ENCODE data around the gene PAQR6.
A peak's percentile ranks its signal among the peaks of the same experiment; 100 is the strongest.

Gene PAQR6

DNA sequence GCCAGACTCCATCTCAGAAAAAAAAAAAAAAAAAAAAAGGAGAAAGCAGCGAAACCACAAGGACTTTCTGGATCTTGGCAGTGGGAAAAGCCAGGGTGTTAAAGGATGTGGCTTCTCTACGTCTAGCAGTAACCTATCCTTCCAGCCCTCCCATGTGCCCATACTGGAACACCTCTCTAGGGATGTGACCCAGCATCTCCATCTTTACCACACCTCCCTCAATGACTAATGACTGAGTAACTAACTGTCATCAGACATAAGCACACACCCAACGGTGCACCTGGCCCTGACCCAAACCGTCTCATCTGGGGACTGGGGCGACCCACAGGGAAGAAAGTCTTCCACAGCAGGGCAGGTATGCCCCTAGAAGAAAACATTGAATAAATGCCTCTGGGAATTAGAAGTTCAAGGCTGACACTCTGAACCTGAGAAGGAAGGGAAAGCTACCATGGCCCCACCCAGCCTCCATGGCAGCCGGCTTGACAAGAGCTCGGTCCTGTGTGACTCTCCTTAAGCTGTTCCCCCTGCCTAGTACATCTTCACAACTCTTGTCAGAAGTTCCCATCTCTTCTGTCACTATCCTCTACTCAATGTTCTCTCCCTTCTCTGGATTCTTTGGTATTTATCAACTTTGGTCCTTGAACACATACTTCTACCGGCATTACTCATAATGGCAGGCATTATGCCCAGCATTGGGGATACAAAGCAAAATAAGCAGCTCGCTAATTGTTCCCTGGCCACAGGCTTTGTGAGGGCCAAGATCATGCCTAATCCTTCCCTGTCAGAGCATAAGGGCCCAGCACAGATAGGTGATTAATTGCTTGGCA is 14.8 kb upstream of the PAQR6 start:
- Histone ChIP-seq H3K27ac (ENCODE audit: low read depth, low read length) (no peak overlapping the region), H3K4me1 (ENCODE audit: insufficient read depth, low read length) (no peaks in the 10 kb centered on the region), H3K4me3 (ENCODE audit: low read length) (no peak overlapping the region), H3K27me3 (ENCODE audit: insufficient read depth, low read length) (no peaks in the 10 kb centered on the region), H3K9me3 (ENCODE audit: insufficient read depth, low read depth, low read length) (no peaks in the 10 kb centered on the region), H3K36me3 (ENCODE audit: insufficient read depth, low read length) (peaks cover 95% of the 10 kb centered on the region), H3K9ac (ENCODE audit: low read depth, low read length) (no peak overlapping the region)
- WGBS, result 97% methylated on average over 9 of the region's 9 CpGs

- Histone ChIP-seq H3K27me3 (ENCODE audit: insufficient read depth, low read length) (no peaks in the 10 kb centered on the region), H3K9me3 (ENCODE audit: insufficient read depth, low read depth, low read length) (no peaks in the 10 kb centered on the region), H3K27ac (ENCODE audit: low read depth, low read length) (no peak overlapping the region), H3K4me3 (ENCODE audit: low read length) (no peak overlapping the region), H3K4me1 (ENCODE audit: insufficient read depth, low read length) (no peaks in the 10 kb centered on the region), H3K36me3 (ENCODE audit: insufficient read depth, low read length) (peaks cover 93% of the 10 kb centered on the region), H3K9ac (ENCODE audit: low read depth, low read length) (no peak overlapping the region)
- 97% methylated on average over 1 of the region's 2 CpGs for WGBS
Observed at GRCh38 chr1:156260896-156261295, 13.0 kb upstream of the PAQR6 start.

DNA sequence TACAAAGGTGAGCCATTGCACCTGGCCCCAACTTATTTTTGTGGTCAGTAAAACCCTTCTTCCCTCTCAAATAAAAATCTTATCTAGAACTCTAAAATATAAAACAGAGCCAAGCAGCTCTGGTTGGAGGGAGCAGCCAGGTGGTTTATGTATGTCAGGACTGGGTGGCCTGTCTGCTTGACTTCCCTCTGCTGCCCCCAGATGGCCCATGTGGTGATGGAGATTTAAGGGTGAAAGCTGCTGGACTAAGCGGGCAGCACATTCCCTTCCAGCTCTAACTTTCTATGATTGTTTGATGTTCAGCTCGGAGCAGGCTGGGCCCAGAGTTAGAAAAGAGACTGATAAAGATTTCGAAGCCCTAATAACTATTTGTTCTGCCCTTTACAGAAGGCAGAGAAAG is 11.9 kb upstream of the PAQR6 start:
- H3K9me3 ChIP-seq (ENCODE audit: insufficient read depth, low read depth, low read length), result no peaks in the 10 kb centered on the region
- no peak overlapping the region for H3K4me3 ChIP-seq (ENCODE audit: low read length)
- no peaks in the 10 kb centered on the region for H3K27me3 ChIP-seq (ENCODE audit: insufficient read depth, low read length)
- H3K36me3 ChIP-seq (ENCODE audit: insufficient read depth, low read length), result peaks cover 87% of the 10 kb centered on the region
- H3K9ac ChIP-seq (ENCODE audit: low read depth, low read length), result no peak overlapping the region
- H3K27ac ChIP-seq (ENCODE audit: low read depth, low read length), result no peak overlapping the region
- no peaks in the 10 kb centered on the region for H3K4me1 ChIP-seq (ENCODE audit: insufficient read depth, low read length)
- 95% methylated on average over 3 of the region's 3 CpGs for WGBS

GRCh38 chr1:156258859-156259258 is 11.0 kb upstream of the PAQR6 start:
- WGBS, result 95% methylated on average over 8 of the region's 8 CpGs
- Histone ChIP-seq H3K4me1 (ENCODE audit: insufficient read depth, low read length) (no peaks in the 10 kb centered on the region), H3K4me3 (ENCODE audit: low read length) (no peak overlapping the region), H3K27ac (ENCODE audit: low read depth, low read length) (no peak overlapping the region), H3K27me3 (ENCODE audit: insufficient read depth, low read length) (no peaks in the 10 kb centered on the region), H3K9ac (ENCODE audit: low read depth, low read length) (no peak overlapping the region), H3K9me3 (ENCODE audit: insufficient read depth, low read depth, low read length) (no peaks in the 10 kb centered on the region), H3K36me3 (ENCODE audit: insufficient read depth, low read length) (peaks cover 87% of the 10 kb centered on the region)

GRCh38 chr1:156257711-156258110 is 9.9 kb upstream of the PAQR6 start:
- Histone ChIP-seq H3K27ac (ENCODE audit: low read depth, low read length) (no peak overlapping the region), H3K4me3 (ENCODE audit: low read length) (no peak overlapping the region), H3K4me1 (ENCODE audit: insufficient read depth, low read length) (no peaks in the 10 kb centered on the region), H3K9ac (ENCODE audit: low read depth, low read length) (no peak overlapping the region), H3K36me3 (ENCODE audit: insufficient read depth, low read length) (peaks cover 87% of the 10 kb centered on the region), H3K27me3 (ENCODE audit: insufficient read depth, low read length) (no peaks in the 10 kb centered on the region), H3K9me3 (ENCODE audit: insufficient read depth, low read depth, low read length) (no peaks in the 10 kb centered on the region)
- 98% methylated on average over 2 of the region's 2 CpGs for WGBS

GRCh38 chr1:156253634-156254033 is 5.8 kb upstream of the PAQR6 start:
- H3K9me3 ChIP-seq (ENCODE audit: insufficient read depth, low read depth, low read length), result no peaks in the 10 kb centered on the region
- no peaks in the 10 kb centered on the region for H3K4me1 ChIP-seq (ENCODE audit: insufficient read depth, low read length)
- no peak overlapping the region for H3K9ac ChIP-seq (ENCODE audit: low read depth, low read length)
- H3K36me3 ChIP-seq (ENCODE audit: insufficient read depth, low read length), result peaks cover 89% of the 10 kb centered on the region
- H3K27ac ChIP-seq (ENCODE audit: low read depth, low read length), result no peak overlapping the region
- H3K4me3 ChIP-seq (ENCODE audit: low read length), result no peak overlapping the region
- WGBS, result 97% methylated on average over 3 of the region's 3 CpGs
- H3K27me3 ChIP-seq (ENCODE audit: insufficient read depth, low read length), result no peaks in the 10 kb centered on the region

DNA sequence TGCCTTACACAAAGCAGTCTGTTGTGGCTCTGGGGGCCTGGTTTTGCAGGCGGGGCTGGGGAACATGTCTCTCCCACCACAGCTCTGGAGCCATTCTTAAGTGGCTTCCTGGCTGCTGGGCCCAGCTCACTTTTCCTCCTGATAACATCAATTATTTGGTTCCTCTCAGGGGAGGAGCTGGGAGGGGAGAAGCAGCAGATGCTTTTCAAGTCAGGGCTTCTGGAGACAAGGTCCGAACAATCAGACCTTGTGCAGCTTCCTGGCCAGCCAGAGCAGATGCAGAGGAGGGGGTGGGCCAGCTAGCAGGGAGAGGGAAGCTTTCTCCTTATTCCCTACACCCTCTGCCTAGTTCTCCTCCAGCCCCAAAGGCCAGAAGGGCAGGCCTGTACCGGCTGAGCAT is 3.7 kb upstream of the PAQR6 start:
- H3K27me3 ChIP-seq (ENCODE audit: insufficient read depth, low read length), result no peaks in the 10 kb centered on the region
- H3K4me3 ChIP-seq (ENCODE audit: low read length), result no peak overlapping the region
- H3K36me3 ChIP-seq (ENCODE audit: insufficient read depth, low read length), result peaks cover 70% of the 10 kb centered on the region
- H3K4me1 ChIP-seq (ENCODE audit: insufficient read depth, low read length), result peaks cover 6% of the 10 kb centered on the region
- H3K9me3 ChIP-seq (ENCODE audit: insufficient read depth, low read depth, low read length), result no peaks in the 10 kb centered on the region
- H3K9ac ChIP-seq (ENCODE audit: low read depth, low read length), result no peak overlapping the region
- no peak overlapping the region for H3K27ac ChIP-seq (ENCODE audit: low read depth, low read length)
- 82% methylated on average over 3 of the region's 3 CpGs for WGBS

GRCh38 chr1:156249593-156249992 is 1.7 kb upstream of the PAQR6 start:
- Histone ChIP-seq H3K27me3 (ENCODE audit: insufficient read depth, low read length) (peaks cover 7% of the 10 kb centered on the region; the same call in 1 of the 2 replicates), H3K36me3 (ENCODE audit: insufficient read depth, low read length) (peaks cover 58% of the 10 kb centered on the region), H3K4me3 (ENCODE audit: low read length) (no peak overlapping the region), H3K9me3 (ENCODE audit: insufficient read depth, low read depth, low read length) (no peaks in the 10 kb centered on the region), H3K4me1 (ENCODE audit: insufficient read depth, low read length) (peaks cover 7% of the 10 kb centered on the region), H3K9ac (ENCODE audit: low read depth, low read length) (no peak overlapping the region), H3K27ac (ENCODE audit: low read depth, low read length) (no peak overlapping the region)
- WGBS, result 94% methylated on average over 5 of the region's 5 CpGs

DNA sequence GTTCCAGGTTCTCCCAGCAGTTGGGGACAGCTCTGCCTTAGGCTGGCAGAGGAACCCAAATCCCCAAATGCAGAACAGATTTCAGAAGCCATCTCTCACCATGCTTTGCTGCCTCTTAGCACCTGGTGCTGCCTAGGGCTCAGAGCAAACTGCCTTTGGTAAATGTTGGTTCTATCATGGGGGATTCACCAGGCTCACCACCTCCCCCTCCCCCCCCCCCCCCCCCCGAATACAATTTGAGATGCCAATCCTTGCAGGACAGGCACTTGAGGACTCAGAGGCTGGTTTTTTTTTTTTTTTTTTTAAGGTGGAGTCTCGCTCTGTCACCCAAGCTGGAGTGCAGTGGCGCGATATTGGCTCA is 447 bp upstream of the PAQR6 start:
- Histone ChIP-seq H3K9me3 (ENCODE audit: insufficient read depth, low read depth, low read length) (no peaks in the 10 kb centered on the region), H3K27ac (ENCODE audit: low read depth, low read length) (peak overlapping the region; percentile 34; the same call in 1 of the 2 replicates), H3K4me3 (ENCODE audit: low read length) (no peak overlapping the region), H3K4me1 (ENCODE audit: insufficient read depth, low read length) (peaks cover 7% of the 10 kb centered on the region), H3K36me3 (ENCODE audit: insufficient read depth, low read length) (peaks cover 45% of the 10 kb centered on the region), H3K9ac (ENCODE audit: low read depth, low read length) (no peak overlapping the region; the same call in 1 of the 2 replicates), H3K27me3 (ENCODE audit: insufficient read depth, low read length) (peaks cover 7% of the 10 kb centered on the region; the same call in 1 of the 2 replicates)
- 94% methylated on average over 3 of the region's 4 CpGs for WGBS

DNA sequence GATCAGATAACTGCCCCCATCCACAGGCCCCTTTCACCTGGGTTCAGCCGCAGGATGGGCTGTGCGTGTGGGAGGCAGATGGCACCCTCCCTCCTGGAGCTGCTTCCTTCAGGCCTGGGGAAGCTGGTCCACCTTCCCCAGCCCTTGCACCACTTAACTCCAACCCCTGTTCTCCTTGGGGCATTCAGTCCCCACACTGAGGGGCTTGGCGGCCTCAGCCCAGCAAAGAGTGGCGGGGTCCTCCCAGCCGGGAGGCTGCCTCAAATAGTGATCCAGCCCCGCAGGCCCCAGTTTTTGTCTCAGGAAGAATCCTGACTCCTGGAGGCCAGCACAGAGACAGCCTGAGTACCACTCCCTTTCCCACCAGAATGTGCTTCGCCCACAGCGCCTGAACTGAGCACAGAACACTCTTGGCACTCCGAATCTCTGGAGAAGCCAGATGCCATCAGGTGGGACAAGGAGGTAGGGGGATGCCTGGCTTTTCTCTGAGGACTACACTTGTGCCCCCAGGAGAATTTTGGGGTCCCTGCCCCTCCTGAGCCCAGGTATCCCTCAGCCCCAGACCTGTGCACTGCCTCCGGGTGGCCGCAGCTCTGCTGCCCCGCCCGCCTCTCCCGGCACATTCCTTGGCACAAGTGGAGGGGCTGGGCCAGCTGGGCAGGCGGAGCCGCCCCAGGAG is 936 bp downstream of the PAQR6 start:
- 90% methylated on average over 16 of the region's 16 CpGs for WGBS
- Histone ChIP-seq H3K27ac (ENCODE audit: low read depth, low read length) (peak overlapping the region; percentile 18; the same call in 1 of the 2 replicates), H3K9ac (ENCODE audit: low read depth, low read length) (no peak overlapping the region), H3K27me3 (ENCODE audit: insufficient read depth, low read length) (peaks cover 7% of the 10 kb centered on the region; the same call in 1 of the 2 replicates), H3K9me3 (ENCODE audit: insufficient read depth, low read depth, low read length) (no peaks in the 10 kb centered on the region), H3K36me3 (ENCODE audit: insufficient read depth, low read length) (peaks cover 32% of the 10 kb centered on the region), H3K4me1 (ENCODE audit: insufficient read depth, low read length) (peaks cover 7% of the 10 kb centered on the region), H3K4me3 (ENCODE audit: low read length) (no peak overlapping the region)

- Histone ChIP-seq H3K9ac (ENCODE audit: low read depth, low read length) (no peak overlapping the region), H3K27ac (ENCODE audit: low read depth, low read length) (no peak overlapping the region), H3K27me3 (ENCODE audit: insufficient read depth, low read length) (peaks cover 7% of the 10 kb centered on the region; the same call in 1 of the 2 replicates), H3K4me1 (ENCODE audit: insufficient read depth, low read length) (peaks cover 7% of the 10 kb centered on the region), H3K36me3 (ENCODE audit: insufficient read depth, low read length) (peaks cover 25% of the 10 kb centered on the region), H3K9me3 (ENCODE audit: insufficient read depth, low read depth, low read length) (no peaks in the 10 kb centered on the region), H3K4me3 (ENCODE audit: low read length) (peak overlapping the region; percentile 43)
- WGBS, result 84% methylated on average over 10 of the region's 10 CpGs
Observed at GRCh38 chr1:156246241-156246780, 1.5 kb downstream of the PAQR6 start.
